ENCODE results near the gene RELN. TPM values are rescaled to one million over a fixed set of nuclear protein-coding genes. Genes with fewer than 3 reads are reported as not detected.

The RELN gene
- total RNA-seq, 1 donor from 2014 or later, result 0.44 TPM

DNA sequence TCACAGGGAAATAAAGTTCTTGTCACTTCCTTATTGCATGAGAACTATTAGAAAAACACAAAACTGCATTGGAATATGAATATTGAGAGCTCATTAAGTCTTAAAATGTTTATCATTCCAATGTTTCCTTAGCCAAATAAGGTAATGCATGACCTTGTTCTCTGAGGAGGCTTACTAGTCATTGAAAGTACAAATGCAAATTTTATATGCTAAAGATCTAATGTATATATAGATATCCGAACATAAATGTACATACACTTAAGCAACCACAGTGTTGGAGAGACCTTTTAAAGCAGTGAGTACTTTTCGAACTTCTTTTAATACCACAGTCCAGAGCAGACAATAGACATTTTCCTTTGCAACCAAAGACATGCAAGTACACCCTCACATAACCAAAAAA is 96.1 kb downstream of the RELN start:
- H3K27ac ChIP-seq (replicated peaks), result no peak overlapping the region
- no peak for DNase-seq
- intact Hi-C loops (cut with micrococcal nuclease), result no loop called here
- H3K9me3 ChIP-seq (replicated peaks), result no peaks in the 10 kb centered on the region
- no peak for TF ChIP-seq CTCF (IDR thresholded peaks at IDR 0.05; ENCODE audit: borderline replicate concordance)
- H3K36me3 ChIP-seq, result no peaks in the 10 kb centered on the region
- no peak overlapping the region for H3K4me3 ChIP-seq
- no peaks in the 10 kb centered on the region for H3K27me3 ChIP-seq (ENCODE audit: low read depth)
- no peaks in the 10 kb centered on the region for H3K4me1 ChIP-seq

DNA sequence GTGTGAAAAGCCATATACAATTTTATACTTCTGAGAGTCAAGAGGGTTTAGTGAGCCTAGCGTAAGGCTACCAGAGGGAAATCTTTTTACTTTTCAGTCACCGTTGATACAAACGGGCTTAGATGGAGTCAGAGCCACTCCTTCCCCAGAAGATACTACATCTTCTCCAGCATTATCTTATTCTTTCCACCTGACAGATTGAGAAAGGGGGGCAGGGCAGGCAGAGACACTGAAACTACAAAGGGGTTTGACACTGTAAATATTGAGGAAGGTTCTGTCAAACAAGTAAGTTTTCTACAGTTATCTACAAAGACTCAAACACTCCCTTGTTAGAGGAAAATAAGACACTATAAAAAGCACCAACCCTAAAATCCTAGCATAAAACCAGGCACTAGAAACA is 100.0 kb downstream of the RELN start:
- H3K4me1 ChIP-seq, result no peaks in the 10 kb centered on the region
- DNase-seq, result no peak
- peaks cover 11% of the 10 kb centered on the region for H3K9me3 ChIP-seq (replicated peaks)
- H3K27me3 ChIP-seq (ENCODE audit: low read depth), result no peaks in the 10 kb centered on the region
- no peak overlapping the region for H3K27ac ChIP-seq (replicated peaks)
- no peak for TF ChIP-seq CTCF (IDR thresholded peaks at IDR 0.05; ENCODE audit: borderline replicate concordance)
- H3K4me3 ChIP-seq, result no peak overlapping the region
- intact Hi-C loops (cut with micrococcal nuclease), result no loop called here
- H3K36me3 ChIP-seq, result no peaks in the 10 kb centered on the region

DNA sequence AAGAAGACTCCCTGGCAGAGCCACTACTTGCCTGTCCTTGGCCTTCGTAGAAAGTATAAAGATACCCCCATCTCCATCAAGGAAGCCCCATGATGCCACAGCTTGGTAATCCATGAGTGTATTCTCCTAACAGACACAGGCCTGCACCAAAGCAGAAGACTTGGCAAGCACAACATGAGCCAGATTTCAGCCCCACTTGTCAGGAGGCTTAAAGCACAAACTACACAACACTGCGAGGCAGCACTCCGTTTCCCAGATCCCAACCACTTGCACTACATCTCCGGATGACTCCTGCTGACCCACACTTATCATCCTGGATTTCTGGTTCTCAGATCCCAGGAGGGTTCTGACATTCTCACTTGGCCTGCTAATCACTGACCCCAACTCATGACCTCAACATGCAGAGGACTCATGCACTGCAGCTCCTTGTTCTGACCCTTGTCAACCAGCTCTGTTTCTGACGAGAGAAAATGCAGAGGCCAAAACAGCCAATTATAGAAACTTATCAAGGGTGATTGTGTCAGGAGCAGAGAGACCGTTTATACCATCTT is 100.8 kb downstream of the RELN start:
- TF ChIP-seq CTCF (IDR thresholded peaks at IDR 0.05; ENCODE audit: borderline replicate concordance), result no peak
- intact Hi-C loops (cut with micrococcal nuclease), result no loop called here
- Histone ChIP-seq H3K4me3 (no peak overlapping the region), H3K27ac (replicated peaks) (no peak overlapping the region), H3K9me3 (replicated peaks) (peaks cover 12% of the 10 kb centered on the region), H3K27me3 (ENCODE audit: low read depth) (no peaks in the 10 kb centered on the region), H3K4me1 (no peaks in the 10 kb centered on the region), H3K36me3 (no peaks in the 10 kb centered on the region)
- DNase-seq, result no peak

GRCh38 chr7:103887853-103888602 is 101.4 kb downstream of the RELN start:
- H3K27ac ChIP-seq (replicated peaks), result no peak overlapping the region
- no peak for DNase-seq
- intact Hi-C loops (cut with micrococcal nuclease), result no loop called here
- no peak for TF ChIP-seq CTCF (IDR thresholded peaks at IDR 0.05; ENCODE audit: borderline replicate concordance)
- no peaks in the 10 kb centered on the region for H3K36me3 ChIP-seq
- H3K4me1 ChIP-seq, result no peaks in the 10 kb centered on the region
- H3K9me3 ChIP-seq (replicated peaks), result peaks cover 12% of the 10 kb centered on the region
- no peak overlapping the region for H3K4me3 ChIP-seq
- no peaks in the 10 kb centered on the region for H3K27me3 ChIP-seq (ENCODE audit: low read depth)

DNA sequence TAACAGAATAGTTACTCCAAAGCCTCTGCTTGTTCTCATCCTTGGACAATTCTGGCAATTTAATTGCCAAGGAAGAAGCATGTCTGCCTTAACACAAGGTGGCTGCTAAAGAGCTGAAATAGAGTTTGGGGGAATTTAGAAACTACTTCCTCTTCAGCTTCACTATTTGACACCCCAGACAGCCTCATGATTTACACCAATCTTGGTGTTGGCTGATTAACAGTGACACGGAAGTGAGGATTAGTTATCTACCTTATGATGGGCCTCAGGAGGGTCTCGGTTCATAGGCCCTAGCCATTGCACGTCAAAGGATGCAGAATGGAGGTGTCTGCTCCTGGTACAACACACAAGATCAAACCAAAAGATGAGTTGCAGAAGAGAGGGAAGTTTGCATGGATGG is 102.4 kb downstream of the RELN start:
- no peaks in the 10 kb centered on the region for H3K4me1 ChIP-seq
- no peaks in the 10 kb centered on the region for H3K36me3 ChIP-seq
- intact Hi-C loops (cut with micrococcal nuclease), result no loop called here
- DNase-seq, result no peak
- H3K9me3 ChIP-seq (replicated peaks), result peaks cover 12% of the 10 kb centered on the region
- no peak overlapping the region for H3K4me3 ChIP-seq
- TF ChIP-seq CTCF (IDR thresholded peaks at IDR 0.05; ENCODE audit: borderline replicate concordance), result no peak
- H3K27me3 ChIP-seq (ENCODE audit: low read depth), result no peaks in the 10 kb centered on the region
- no peak overlapping the region for H3K27ac ChIP-seq (replicated peaks)
